Left ventricle myocardium superior (tissue), 1 donor: ENCODE data around the gene CRB3. TPM values are rescaled to one million over a fixed set of nuclear protein-coding genes. Genes with fewer than 3 reads are reported as not detected.
A peak's percentile ranks its signal among the peaks of the same experiment; 100 is the strongest.
"Not testable (repeated sequence)": the region's sequence is repeated elsewhere in the genome, so short reads cannot be mapped to it uniquely, and the experiment has no call there.

Experiments used
- ATAC-seq: fragments of 200-7000 bp; cut with Tn5 transposase; one replicate; pipeline ENCODE4 v1.9.1; 2020; ENCODE audit warnings: mild to moderate bottlenecking, moderate library complexity
- DNase-seq: peaks from one replicate; pipeline ENCODE4 v3.0.0-alpha.2; 2020
- intact Hi-C: fragments of 100-400 bp; cut with micrococcal nuclease; formaldehyde crosslinking; loops from one replicate; pipeline ENCODE4 v1.11.0; 2022
- total RNA-seq: library from RNA; stranded (reverse); fragmentation: NEBNext Ultra II Directional; extraction: Animal tissue kit (Norgen Biotek cat#: 25700); gene quantifications from one replicate; pipeline ENCODE4 v1.2.1, GENCODE V29; 2021
- donor health status: DM: no; HTN: yes; CAD: no; lungs with severe emphysema.

Gene CRB3
- total RNA-seq, 1 donor from 2014 or later: not detected

GRCh38 chr19:6482343-6482686 is 18.2 kb downstream of the CRB3 start:
- DNase-seq (no peak), ATAC-seq (no peak)
- intact Hi-C loops: no loop called here

- DNase-seq: no peak
- intact Hi-C loops: no loop called here
- ATAC-seq: peak; percentile 21
Measured at GRCh38 chr19:6483235-6483634, 19.2 kb downstream of the CRB3 start.

GRCh38 chr19:6484230-6484629 is 20.2 kb downstream of the CRB3 start:
- intact Hi-C loops: no loop called here
- ATAC-seq (no peak), DNase-seq (no peak)

- ATAC-seq: no peak
- DNase-seq: no peak
- intact Hi-C loops: no loop called here
Measured at GRCh38 chr19:6484831-6485230, 20.8 kb downstream of the CRB3 start.

GRCh38 chr19:6489278-6490061 is 25.4 kb downstream of the CRB3 start:
- intact Hi-C loops: no loop called here

DNA sequence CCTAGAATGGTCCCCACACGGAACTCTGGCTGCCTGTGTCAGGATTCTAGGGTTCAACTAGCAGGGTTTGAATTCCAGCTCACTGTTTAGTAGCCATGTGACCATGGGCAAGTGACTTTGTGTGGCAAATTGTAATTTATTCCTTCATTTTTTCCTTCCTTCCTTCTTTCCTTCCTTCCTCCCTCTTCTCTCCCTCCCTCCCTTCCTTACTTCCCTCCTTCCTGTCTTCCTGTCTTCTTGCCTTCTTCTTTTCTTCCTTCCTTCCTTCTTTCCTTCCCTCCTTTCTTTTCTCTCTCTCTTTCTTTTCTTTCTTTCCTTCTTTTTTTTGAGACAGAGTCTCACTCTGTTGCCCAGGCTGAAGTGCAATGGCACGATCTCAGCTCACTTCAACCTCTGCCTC is 26.1 kb downstream of the CRB3 start:
- intact Hi-C loops: no loop called here
- ATAC-seq (no peak), DNase-seq (no peak)

More at GRCh38 chr19:6489278-6490061, 25.4 kb downstream of the CRB3 start:
- no peak for ATAC-seq
- no peak for DNase-seq

GRCh38 chr19:6491802-6492592 is 27.9 kb downstream of the CRB3 start:
- intact Hi-C loops: no loop called here
- ATAC-seq (no peak), DNase-seq (no peak)

GRCh38 chr19:6494438-6495036 is 30.5 kb downstream of the CRB3 start:
- DNase-seq (no peak), ATAC-seq (no peak)
- intact Hi-C loops: no loop called here

GRCh38 chr19:6495947-6496346 is 31.9 kb downstream of the CRB3 start:
- DNase-seq (no peak), ATAC-seq (no peak)
- intact Hi-C loops: no loop called here

DNA sequence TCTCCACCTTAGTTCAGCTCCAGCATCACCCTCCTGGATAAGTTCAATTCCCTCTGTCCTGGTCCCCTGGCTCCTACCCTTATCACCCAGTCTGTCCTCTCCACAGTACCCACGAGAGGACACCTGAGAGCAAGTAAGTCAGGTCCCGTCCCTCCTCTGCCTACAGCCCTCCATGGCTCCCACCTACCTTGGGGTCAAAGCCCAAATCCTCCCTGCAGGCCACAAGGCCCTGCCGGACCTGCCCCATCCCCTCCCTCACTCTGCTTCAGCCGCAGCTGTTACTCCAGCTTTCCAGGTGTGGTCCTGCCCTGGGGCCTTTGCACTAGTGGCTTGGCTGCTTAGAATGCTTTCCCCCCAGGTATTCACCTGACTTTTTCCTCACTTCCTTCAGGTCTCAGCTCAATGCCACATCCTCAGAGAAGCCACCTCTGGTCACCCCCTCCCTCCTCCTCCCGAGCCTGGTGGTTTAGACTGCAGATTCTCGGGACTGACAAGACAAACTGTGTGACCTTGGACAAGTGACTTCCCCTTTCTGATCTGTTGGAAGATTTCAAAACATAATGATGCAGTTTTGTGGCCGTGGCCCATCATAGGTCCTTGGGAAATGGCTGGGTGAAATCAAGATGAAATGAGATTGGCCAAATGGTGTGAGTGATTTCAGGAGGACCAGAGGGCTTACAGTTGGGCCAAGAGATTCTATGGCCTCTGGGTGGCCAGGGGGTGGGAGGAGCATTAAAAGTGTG is 34.4 kb downstream of the CRB3 start:
- intact Hi-C loops: no loop called here
- DNase-seq (no peak), ATAC-seq (no peak)

GRCh38 chr19:6499052-6499790 is 35.1 kb downstream of the CRB3 start:
- intact Hi-C loops: no loop called here
- ATAC-seq (no peak), DNase-seq (no peak)

DNA sequence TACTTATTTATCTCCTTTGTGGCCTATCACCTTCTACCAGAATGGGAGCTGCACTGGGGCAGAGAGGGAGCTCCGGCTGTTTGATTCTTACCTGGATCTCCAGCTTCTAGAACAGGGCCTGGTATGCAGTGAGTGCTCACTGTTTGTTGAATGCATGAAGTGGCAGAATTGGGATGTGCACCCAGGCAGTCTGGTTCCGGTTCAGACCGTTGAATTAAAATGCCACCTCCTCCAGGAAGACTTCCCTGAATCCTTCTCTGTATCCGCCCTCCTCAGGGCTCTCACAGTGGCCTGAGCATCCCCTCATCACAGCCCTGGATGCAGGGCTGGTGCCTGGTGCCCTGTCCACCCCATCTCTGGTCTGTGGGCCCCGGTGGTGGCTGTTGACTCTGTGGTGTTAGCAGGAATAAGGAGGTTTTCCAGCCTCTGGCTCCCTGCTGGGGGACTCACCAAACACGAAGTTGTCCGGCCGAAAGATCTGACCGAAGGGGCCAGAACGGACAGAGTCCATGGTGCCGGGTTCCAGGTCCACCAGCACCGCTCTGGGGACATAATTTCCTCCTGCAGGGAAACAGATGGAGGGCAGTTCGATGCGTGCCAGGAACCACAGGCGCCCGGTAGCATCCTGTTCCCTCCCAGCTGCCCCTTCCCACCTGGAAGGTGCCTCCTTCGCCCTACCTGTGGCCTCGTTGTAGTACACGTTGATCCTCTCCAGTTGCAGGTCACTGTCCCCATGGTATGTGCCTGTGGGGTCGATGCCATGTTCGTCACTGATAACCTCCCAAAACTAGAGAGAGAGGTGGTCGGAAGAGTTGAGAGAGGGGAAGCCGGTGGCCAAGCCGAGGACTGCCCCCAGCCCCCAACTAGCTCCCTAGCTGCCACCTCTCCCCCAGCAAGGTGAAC is 37.0 kb downstream of the CRB3 start:
- ATAC-seq (no peak), DNase-seq (no peak)
- intact Hi-C loops: no loop called here

DNA sequence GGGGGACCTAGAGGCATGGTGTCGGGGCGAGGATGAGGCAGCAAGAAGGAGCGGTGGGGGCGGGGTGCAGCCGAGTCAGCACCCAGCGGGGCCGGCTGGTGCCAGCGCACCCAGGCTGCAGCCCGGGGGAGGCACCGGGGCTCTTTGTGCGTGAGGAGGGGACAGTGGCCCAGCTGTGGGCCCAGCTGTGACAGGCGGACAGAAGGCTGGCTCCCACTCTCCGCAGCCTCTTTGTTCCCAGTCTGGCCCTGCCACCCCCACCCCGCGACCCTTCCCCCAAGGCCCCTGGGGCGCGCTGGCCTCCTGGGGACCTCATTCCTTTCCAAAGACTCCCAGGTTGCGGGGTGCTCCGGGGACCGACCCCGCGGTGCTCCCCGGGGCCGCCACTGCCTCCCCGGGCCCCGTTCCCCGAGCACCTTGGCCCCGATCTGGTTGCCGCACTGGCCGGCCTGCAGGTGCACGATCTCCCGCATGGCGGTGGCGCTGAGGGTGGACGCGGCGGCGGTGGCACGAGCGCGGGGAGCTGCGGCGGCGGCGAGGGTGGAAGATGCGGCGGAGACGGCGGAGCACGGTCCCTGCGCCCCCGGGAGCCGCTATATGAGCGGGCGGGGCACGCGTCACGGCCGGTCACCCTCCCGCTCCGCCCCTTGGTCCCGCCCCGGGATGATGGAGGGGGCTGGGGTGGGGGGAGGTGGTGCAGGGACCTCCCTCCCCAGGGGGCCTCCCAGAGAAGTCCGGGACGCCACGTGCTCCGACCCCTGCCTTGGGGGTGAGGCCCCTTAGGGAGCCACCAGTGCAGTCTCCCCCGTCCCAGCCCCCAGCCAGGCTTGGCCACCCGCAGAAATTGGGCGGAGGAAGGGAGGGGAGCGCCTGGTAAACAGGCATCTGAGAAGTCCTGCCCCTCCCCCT is 37.9 kb downstream of the CRB3 start, which contains the start of gene TUBB4A:
TSS of gene TUBB4A (minus strand) at position 570 of the 909 bp plus-strand sequence. CDS start at position 473, 97 bp downstream.
- DNase-seq: peak; percentile 63
- intact Hi-C loops: no loop called here
- peak; percentile 79 for ATAC-seq

- DNase-seq (peak; percentile 49), ATAC-seq (peak; percentile 67)
- intact Hi-C loops: no loop called here
Measured at GRCh38 chr19:6503407-6504201, 39.5 kb downstream of the CRB3 start.

- intact Hi-C loops, ATAC-seq, DNase-seq: not testable (repeated sequence)
Measured at GRCh38 chr19:6508028-6508771, 44.1 kb downstream of the CRB3 start.
